ENCODE data around the gene RNF186.
"Not testable (repeated sequence)": the region's sequence is repeated elsewhere in the genome, so short reads cannot be mapped to it uniquely, and the experiment has no call there.

The RNF186 gene

GRCh38 chr1:19793360-19794046 is 21.6 kb downstream of the RNF186 start:
- no peak for DNase-seq (ENCODE audit: low spot score)

- DNase-seq (ENCODE audit: low spot score): no peak
These were observed 22.7 kb downstream of the RNF186 start for GRCh38 chr1:19792237-19793002.

GRCh38 chr1:19790061-19790975 is 24.8 kb downstream of the RNF186 start:
- DNase-seq (ENCODE audit: low spot score): not testable (repeated sequence)

GRCh38 chr1:19786988-19787423 is 28.1 kb downstream of the RNF186 start:
- no peak for DNase-seq (ENCODE audit: low spot score)

- no peak for DNase-seq (ENCODE audit: low spot score)
These were observed 29.4 kb downstream of the RNF186 start for GRCh38 chr1:19785660-19786059.

- no peak for DNase-seq (ENCODE audit: low spot score)
These were observed 34.7 kb downstream of the RNF186 start for GRCh38 chr1:19780267-19780877.

- DNase-seq (ENCODE audit: low spot score): no peak
These were observed 38.1 kb downstream of the RNF186 start for GRCh38 chr1:19776933-19777332.

- no peak for DNase-seq (ENCODE audit: low spot score)
These were observed 38.8 kb downstream of the RNF186 start for GRCh38 chr1:19776287-19776686.

GRCh38 chr1:19775831-19776230 is 39.3 kb downstream of the RNF186 start:
- DNase-seq (ENCODE audit: low spot score): no peak

- DNase-seq (ENCODE audit: low spot score): no peak
These were observed 39.8 kb downstream of the RNF186 start for GRCh38 chr1:19775317-19775716.

GRCh38 chr1:19774180-19774785 is 40.8 kb downstream of the RNF186 start:
- no peak for DNase-seq (ENCODE audit: low spot score)

- no peak for DNase-seq (ENCODE audit: low spot score)
These were observed 41.6 kb downstream of the RNF186 start for GRCh38 chr1:19773485-19773884.

GRCh38 chr1:19772053-19772452 is 43.0 kb downstream of the RNF186 start:
- DNase-seq (ENCODE audit: low spot score): no peak

- DNase-seq (ENCODE audit: low spot score): no peak
These were observed 43.7 kb downstream of the RNF186 start for GRCh38 chr1:19771350-19771749.

GRCh38 chr1:19770436-19771190 is 44.5 kb downstream of the RNF186 start:
- DNase-seq (ENCODE audit: low spot score): no peak

- DNase-seq (ENCODE audit: low spot score): no peak
These were observed 45.7 kb downstream of the RNF186 start for GRCh38 chr1:19769211-19769932.

GRCh38 chr1:19768353-19769210 is 46.5 kb downstream of the RNF186 start:
- no peak for DNase-seq (ENCODE audit: low spot score)

GRCh38 chr1:19765623-19766022 is 49.5 kb downstream of the RNF186 start:
- DNase-seq (ENCODE audit: low spot score): peak; percentile 90

- no peak for DNase-seq (ENCODE audit: low spot score)
These were observed 50.2 kb downstream of the RNF186 start for GRCh38 chr1:19764848-19765247.
